ENCODE measurements around the gene SEPTIN5.

The SEPTIN5 gene

DNA sequence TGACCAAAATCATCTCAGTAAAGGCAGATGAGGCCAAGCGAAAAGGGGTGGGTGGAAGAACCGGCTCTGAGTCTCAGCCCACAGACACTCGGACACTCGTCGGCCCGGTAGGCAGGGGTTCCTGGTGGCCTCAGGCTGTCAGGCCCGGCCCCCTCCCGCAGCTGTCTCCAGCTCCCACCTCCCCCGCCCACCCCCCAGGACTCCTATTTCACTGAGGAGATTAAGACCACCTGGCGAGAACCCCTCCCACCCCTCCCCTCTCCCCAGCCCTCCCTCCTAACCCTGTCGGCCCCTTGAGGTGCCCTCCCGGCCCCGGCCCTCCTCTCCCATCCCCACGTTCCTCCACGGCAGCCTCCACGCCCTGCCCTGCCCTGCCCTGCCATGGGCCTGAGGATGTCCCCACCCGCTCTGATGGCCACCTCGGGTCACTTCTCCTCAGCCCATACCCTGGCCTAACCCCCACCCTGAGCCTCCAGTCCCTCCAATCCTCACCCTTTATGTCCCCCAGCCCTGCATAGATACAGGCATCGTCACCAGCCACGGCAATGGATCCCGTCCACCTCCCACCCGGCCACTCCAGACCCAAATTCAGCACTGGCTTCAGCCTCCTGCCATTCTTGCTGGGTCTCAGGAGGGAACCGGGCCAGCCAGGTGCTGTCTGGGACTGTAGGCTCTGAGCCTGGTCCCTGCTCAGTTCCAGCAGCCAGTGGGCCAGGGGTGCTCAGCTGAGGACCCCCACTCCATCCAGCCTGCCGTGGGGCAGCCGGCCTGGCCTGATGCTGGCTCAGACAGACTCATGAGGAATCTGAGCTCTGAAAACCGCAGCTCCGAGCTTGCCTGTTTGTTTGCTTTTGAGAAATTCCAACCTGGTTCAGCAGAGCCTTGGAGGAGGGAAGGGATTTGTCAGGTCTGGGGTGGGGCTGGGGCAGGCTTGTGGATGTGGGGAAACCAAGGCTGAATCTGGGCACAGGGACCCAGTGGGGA is 36.5 kb downstream of the SEPTIN5 start:
- no peak overlapping the region for H3K4me2 ChIP-seq (ENCODE audit: low read depth, low read length, poor library complexity, severe bottlenecking)
- no peaks in the 10 kb centered on the region for H3K27me3 ChIP-seq (ENCODE audit: low read length)

DNA sequence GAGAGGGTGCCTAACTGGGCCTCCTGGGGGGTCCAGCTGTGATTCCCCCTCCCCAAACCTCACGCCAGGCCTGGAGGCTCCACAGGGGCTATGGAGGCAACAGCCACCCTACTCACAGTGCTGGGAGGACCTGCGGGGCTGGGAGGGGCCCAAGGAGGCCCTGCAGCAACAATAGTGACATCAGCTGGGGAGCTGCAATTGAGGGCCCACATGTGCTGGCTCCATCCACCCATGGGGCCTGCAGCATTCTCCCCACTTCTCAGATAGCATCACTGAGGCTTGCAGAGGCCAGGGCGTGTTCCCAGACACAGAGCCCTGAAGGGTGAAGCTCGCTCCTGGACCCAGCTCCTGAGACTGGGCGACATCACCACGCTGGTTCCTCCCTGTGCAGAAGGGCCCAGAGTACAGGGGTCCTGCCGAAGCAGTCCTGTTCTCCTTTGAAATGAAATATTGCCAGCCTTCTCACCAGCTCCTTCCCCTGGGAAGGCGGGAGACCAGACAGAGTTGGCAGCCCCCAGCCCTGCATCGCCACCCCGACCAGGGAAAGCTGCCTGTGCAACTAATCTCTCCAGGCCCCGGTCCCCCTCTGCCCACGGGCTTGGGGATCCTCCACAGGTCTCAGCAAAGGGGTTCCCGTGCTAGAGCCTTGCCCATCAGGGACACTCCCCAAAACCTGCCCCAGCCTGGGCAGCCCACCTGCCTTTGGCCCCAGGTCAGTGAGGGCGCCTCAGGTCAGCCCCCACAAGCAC is 37.4 kb downstream of the SEPTIN5 start:
- H3K27ac ChIP-seq (ENCODE audit: low read depth, low read length), result no peak overlapping the region
- H3K9me2 ChIP-seq (replicated peaks; ENCODE audit: insufficient read depth, low read length), result no peaks in the 10 kb centered on the region
- H3K79me2 ChIP-seq (ENCODE audit: insufficient read depth, low read length), result no peaks in the 10 kb centered on the region
- H2AFZ ChIP-seq (ENCODE audit: low read depth, low read length, severe bottlenecking), result no peak overlapping the region
- H4K20me1 ChIP-seq (ENCODE audit: low read depth, low read length), result no peaks in the 10 kb centered on the region
- no peak for TF ChIP-seq EZH2phosphoT487 (conservative IDR thresholded peaks at IDR 0.05; ENCODE audit: low read length)
- TF ChIP-seq, protein P1, sequence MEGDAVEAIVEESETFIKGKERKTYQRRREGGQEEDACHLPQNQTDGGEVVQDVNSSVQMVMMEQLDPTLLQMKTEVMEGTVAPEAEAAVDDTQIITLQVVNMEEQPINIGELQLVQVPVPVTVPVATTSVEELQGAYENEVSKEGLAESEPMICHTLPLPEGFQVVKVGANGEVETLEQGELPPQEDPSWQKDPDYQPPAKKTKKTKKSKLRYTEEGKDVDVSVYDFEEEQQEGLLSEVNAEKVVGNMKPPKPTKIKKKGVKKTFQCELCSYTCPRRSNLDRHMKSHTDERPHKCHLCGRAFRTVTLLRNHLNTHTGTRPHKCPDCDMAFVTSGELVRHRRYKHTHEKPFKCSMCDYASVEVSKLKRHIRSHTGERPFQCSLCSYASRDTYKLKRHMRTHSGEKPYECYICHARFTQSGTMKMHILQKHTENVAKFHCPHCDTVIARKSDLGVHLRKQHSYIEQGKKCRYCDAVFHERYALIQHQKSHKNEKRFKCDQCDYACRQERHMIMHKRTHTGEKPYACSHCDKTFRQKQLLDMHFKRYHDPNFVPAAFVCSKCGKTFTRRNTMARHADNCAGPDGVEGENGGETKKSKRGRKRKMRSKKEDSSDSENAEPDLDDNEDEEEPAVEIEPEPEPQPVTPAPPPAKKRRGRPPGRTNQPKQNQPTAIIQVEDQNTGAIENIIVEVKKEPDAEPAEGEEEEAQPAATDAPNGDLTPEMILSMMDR (IDR thresholded peaks at IDR 0.05; ENCODE audit: insufficient read depth, low read length, poor library complexity, severe bottlenecking), result no peak
- H3K9me3 ChIP-seq (ENCODE audit: insufficient read depth, low read length), result no peaks in the 10 kb centered on the region
- H3K27me3 ChIP-seq (ENCODE audit: low read length), result no peaks in the 10 kb centered on the region
- H3K4me3 ChIP-seq (ENCODE audit: insufficient read depth, low read length, poor library complexity, severe bottlenecking), result no peak overlapping the region
- no peaks in the 10 kb centered on the region for H3F3A ChIP-seq (ENCODE audit: insufficient read depth)
- H3K36me3 ChIP-seq (ENCODE audit: low read length), result no peaks in the 10 kb centered on the region
- H3K4me2 ChIP-seq (ENCODE audit: low read depth, low read length, poor library complexity, severe bottlenecking), result no peak overlapping the region
- no peak overlapping the region for H3K9ac ChIP-seq (ENCODE audit: low read length)

More for the DNA sequence above, 36.5 kb downstream of the SEPTIN5 start:
- no peak overlapping the region for H3K27ac ChIP-seq (ENCODE audit: low read depth, low read length)
- no peaks in the 10 kb centered on the region for H4K20me1 ChIP-seq (ENCODE audit: low read depth, low read length)
- no peak overlapping the region for H2AFZ ChIP-seq (ENCODE audit: low read depth, low read length, severe bottlenecking)
- no peaks in the 10 kb centered on the region for H3K36me3 ChIP-seq (ENCODE audit: low read length)
- no peak overlapping the region for H3K9ac ChIP-seq (ENCODE audit: low read length)
- no peaks in the 10 kb centered on the region for H3F3A ChIP-seq (ENCODE audit: insufficient read depth)
- H3K9me3 ChIP-seq (ENCODE audit: insufficient read depth, low read length), result no peaks in the 10 kb centered on the region
- no peaks in the 10 kb centered on the region for H3K9me2 ChIP-seq (replicated peaks; ENCODE audit: insufficient read depth, low read length)
- TF ChIP-seq, protein P1 (IDR thresholded peaks at IDR 0.05; ENCODE audit: insufficient read depth, low read length, poor library complexity, severe bottlenecking), result no peak
- TF ChIP-seq EZH2phosphoT487 (conservative IDR thresholded peaks at IDR 0.05; ENCODE audit: low read length), result no peak
- no peaks in the 10 kb centered on the region for H3K79me2 ChIP-seq (ENCODE audit: insufficient read depth, low read length)
- no peak overlapping the region for H3K4me3 ChIP-seq (ENCODE audit: insufficient read depth, low read length, poor library complexity, severe bottlenecking)

DNA sequence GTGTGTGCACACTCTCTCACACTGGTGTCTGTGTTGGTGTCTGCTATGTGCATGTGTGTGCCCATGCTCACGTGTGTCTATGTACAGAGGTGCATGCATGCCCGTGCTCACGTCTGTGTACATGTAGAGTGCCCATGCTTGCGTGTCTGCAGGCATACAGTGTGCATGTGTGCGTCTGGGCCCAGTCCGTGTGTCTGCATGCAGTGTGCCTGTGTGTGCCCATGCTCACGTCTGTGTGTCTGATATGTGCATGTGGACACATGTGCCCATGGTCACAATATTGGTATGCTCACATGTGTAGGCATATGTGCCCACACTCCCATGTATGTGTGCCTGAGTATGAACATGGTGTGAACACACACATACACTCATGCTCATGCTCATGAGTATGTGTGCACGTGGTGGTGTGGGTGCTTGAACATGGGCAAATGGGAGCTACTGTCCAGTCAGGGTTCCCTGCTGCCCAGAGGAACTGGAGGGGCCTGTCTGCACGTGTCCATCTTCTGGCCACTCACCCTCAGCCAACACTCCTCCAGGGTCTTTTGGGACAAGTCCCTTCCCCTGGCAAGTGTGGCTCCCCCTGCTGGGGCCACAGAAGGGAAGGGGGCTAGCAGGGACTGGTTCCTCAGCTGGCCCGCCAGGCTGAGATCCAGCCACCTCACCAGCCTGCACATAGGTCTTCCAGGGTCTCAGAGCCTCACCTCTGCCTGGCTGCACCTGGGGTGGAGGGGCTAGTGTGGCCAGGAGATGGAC is 39.0 kb downstream of the SEPTIN5 start:
- TF ChIP-seq, protein P1 (IDR thresholded peaks at IDR 0.05; ENCODE audit: insufficient read depth, low read length, poor library complexity, severe bottlenecking), result no peak
- TF ChIP-seq EZH2phosphoT487 (conservative IDR thresholded peaks at IDR 0.05; ENCODE audit: low read length), result no peak
- H3K9me2 ChIP-seq (replicated peaks; ENCODE audit: insufficient read depth, low read length), result no peaks in the 10 kb centered on the region
- H3K79me2 ChIP-seq (ENCODE audit: insufficient read depth, low read length), result no peaks in the 10 kb centered on the region
- no peaks in the 10 kb centered on the region for H3K36me3 ChIP-seq (ENCODE audit: low read length)
- H3K9me3 ChIP-seq (ENCODE audit: insufficient read depth, low read length), result no peaks in the 10 kb centered on the region
- H3K27me3 ChIP-seq (ENCODE audit: low read length), result no peaks in the 10 kb centered on the region
- H3K4me2 ChIP-seq (ENCODE audit: low read depth, low read length, poor library complexity, severe bottlenecking), result no peak overlapping the region
- H3K9ac ChIP-seq (ENCODE audit: low read length), result no peak overlapping the region
- H3K4me3 ChIP-seq (ENCODE audit: insufficient read depth, low read length, poor library complexity, severe bottlenecking), result no peak overlapping the region
- H3K27ac ChIP-seq (ENCODE audit: low read depth, low read length), result no peak overlapping the region
- H2AFZ ChIP-seq (ENCODE audit: low read depth, low read length, severe bottlenecking), result no peak overlapping the region
- H4K20me1 ChIP-seq (ENCODE audit: low read depth, low read length), result no peaks in the 10 kb centered on the region
- H3F3A ChIP-seq (ENCODE audit: insufficient read depth), result no peaks in the 10 kb centered on the region

All from SU-DHL-6 (cell line).